Measurements from ENCODE around the gene GATAD2A.

DNA sequence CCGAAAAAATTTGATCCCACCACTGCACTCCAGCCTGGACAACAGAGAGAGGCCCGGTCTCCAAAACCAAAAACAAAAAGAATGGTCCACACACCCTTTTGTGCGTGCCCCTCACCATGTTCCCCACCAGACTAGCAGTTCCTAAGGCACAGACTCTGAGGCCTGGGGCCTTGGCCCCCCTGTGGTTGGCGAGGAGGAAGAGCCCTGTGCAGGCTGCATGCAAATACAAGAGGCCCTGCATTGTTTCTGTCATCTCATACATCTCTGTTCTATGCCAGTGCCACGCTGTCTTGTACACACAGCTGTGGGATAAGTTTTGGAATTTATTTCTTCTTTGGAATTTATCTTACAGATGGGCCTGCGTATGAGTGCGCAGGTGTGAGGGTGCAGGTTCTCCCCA is 118.6 kb downstream of the GATAD2A start:
- TF ChIP-seq, protein P1, sequence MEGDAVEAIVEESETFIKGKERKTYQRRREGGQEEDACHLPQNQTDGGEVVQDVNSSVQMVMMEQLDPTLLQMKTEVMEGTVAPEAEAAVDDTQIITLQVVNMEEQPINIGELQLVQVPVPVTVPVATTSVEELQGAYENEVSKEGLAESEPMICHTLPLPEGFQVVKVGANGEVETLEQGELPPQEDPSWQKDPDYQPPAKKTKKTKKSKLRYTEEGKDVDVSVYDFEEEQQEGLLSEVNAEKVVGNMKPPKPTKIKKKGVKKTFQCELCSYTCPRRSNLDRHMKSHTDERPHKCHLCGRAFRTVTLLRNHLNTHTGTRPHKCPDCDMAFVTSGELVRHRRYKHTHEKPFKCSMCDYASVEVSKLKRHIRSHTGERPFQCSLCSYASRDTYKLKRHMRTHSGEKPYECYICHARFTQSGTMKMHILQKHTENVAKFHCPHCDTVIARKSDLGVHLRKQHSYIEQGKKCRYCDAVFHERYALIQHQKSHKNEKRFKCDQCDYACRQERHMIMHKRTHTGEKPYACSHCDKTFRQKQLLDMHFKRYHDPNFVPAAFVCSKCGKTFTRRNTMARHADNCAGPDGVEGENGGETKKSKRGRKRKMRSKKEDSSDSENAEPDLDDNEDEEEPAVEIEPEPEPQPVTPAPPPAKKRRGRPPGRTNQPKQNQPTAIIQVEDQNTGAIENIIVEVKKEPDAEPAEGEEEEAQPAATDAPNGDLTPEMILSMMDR (IDR thresholded peaks at IDR 0.05): no peak
- TF ChIP-seq, protein P2, sequence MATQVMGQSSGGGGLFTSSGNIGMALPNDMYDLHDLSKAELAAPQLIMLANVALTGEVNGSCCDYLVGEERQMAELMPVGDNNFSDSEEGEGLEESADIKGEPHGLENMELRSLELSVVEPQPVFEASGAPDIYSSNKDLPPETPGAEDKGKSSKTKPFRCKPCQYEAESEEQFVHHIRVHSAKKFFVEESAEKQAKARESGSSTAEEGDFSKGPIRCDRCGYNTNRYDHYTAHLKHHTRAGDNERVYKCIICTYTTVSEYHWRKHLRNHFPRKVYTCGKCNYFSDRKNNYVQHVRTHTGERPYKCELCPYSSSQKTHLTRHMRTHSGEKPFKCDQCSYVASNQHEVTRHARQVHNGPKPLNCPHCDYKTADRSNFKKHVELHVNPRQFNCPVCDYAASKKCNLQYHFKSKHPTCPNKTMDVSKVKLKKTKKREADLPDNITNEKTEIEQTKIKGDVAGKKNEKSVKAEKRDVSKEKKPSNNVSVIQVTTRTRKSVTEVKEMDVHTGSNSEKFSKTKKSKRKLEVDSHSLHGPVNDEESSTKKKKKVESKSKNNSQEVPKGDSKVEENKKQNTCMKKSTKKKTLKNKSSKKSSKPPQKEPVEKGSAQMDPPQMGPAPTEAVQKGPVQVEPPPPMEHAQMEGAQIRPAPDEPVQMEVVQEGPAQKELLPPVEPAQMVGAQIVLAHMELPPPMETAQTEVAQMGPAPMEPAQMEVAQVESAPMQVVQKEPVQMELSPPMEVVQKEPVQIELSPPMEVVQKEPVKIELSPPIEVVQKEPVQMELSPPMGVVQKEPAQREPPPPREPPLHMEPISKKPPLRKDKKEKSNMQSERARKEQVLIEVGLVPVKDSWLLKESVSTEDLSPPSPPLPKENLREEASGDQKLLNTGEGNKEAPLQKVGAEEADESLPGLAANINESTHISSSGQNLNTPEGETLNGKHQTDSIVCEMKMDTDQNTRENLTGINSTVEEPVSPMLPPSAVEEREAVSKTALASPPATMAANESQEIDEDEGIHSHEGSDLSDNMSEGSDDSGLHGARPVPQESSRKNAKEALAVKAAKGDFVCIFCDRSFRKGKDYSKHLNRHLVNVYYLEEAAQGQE (IDR thresholded peaks at IDR 0.05; ENCODE audit: insufficient read depth in 1 of 2, low read depth in 2 of 2, low read length in 1 of 2): no peak
- TF ChIP-seq POLR2AphosphoS5 (IDR thresholded peaks at IDR 0.05; ENCODE audit: low read depth, low read length) (no peak), SIN3A (IDR thresholded peaks at IDR 0.05; ENCODE audit: borderline replicate concordance, insufficient read depth, low read depth, low read length) (no peak), TCF7L2 (IDR thresholded peaks at IDR 0.05; ENCODE audit: low read depth, low read length) (no peak)

Data from Panc1 (cell line).